ENCODE results near the gene NUSAP1.
A peak's percentile ranks its signal among the peaks of the same experiment; 100 is the strongest.
"Not testable (repeated sequence)": the region's sequence is repeated elsewhere in the genome, so short reads cannot be mapped to it uniquely, and the experiment has no call there.

The NUSAP1 gene, protein sequence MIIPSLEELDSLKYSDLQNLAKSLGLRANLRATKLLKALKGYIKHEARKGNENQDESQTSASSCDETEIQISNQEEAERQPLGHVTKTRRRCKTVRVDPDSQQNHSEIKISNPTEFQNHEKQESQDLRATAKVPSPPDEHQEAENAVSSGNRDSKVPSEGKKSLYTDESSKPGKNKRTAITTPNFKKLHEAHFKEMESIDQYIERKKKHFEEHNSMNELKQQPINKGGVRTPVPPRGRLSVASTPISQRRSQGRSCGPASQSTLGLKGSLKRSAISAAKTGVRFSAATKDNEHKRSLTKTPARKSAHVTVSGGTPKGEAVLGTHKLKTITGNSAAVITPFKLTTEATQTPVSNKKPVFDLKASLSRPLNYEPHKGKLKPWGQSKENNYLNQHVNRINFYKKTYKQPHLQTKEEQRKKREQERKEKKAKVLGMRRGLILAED

DNA sequence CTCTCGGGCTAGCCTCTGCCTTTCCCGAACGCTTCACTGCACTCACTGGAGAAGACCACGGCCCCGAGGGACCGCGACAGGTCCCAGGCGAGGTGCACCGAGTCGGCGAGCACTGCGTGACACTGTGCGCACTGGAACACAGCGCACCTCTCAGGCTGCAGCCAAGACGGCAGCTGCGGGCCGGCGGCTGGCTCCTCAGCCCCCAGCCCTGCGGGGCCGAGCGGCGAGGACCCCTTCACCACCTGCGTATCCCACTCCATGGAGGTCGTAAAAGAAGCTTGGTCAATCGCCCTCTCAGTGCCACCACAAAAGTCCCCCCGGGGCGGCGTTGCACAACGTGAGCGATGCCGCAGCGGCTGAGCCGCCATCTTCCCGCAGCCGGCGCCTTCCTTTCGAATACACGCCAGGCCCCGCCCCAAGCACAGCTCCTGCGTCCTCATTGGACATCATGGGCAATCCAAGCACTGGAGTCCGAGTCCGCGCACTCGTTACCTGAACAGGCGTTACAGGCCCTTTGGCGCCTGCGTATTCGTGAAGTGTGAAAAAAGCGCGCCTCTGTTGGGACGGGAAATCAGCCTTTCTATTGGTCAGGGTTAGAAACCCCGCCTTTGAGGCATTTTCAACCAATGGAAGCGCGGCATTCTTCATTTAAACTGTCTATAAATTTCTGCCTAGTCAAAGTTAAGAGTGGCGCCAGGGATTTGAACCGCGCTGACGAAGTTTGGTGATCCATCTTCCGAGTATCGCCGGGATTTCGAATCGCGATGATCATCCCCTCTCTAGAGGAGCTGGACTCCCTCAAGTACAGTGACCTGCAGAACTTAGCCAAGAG is at the start of gene NUSAP1, which contains the start of gene OIP5:
Gene NUSAP1, plus strand, starts transcription at position 688 of the 832 bp plus-strand sequence. Its CDS starts 77 bp downstream, at position 765.
Gene OIP5, minus strand, starts transcription at position 398 of the 832 bp plus-strand sequence. Its CDS starts 30 bp downstream, at position 368.
- Mint-ChIP-seq H3K9me3 (no peaks in the 10 kb centered on the region), H3K4me1 (ENCODE audit: low read depth) (peaks cover 35% of the 10 kb centered on the region), H3K27me3 (ENCODE audit: low read depth) (no peaks in the 10 kb centered on the region), H3K36me3 (ENCODE audit: low read depth) (peaks cover 18% of the 10 kb centered on the region), H3K27ac (peak within 1 kb of the TSS; percentile 99), H3K4me3 (peak within 1 kb of the TSS; percentile 98)

DNA sequence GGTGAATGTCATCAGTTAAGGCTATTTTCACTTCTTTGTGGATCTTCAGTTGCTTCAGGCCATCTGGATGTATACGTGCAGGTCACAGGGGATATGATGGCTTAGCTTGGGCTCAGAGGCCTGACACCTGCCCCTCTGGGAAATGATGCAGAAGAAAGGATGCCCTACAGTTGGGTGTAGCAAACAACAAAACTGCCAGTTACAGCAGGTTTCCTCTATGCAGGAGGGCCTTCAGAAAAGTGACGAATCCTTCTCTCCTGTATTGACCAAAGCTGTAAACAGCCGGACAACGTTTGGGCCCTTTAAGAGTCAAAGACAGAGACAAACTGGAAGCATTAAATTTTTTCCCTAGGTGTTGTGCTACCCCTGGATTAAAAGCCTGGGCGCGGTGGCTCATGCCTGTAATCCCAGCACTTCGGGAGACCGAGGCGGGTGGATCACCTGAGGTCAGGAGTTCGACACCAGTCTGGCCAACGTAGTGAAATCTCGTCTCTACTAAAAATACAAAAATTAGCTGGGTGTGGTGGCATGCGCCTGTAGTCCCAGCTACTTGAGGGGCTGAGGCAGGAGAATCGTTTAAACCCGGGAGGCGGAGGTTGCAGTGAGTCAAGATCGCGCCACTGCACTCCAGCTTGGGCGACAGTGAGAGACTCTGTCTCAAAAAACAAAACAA is 49.6 kb upstream of the NUSAP1 start:
- H3K4me1 Mint-ChIP-seq (ENCODE audit: low read depth): peaks cover 34% of the 10 kb centered on the region
- peak overlapping the region; percentile 94 for H3K27ac Mint-ChIP-seq
- peaks cover 48% of the 10 kb centered on the region for H3K36me3 Mint-ChIP-seq (ENCODE audit: low read depth)
- H3K27me3 Mint-ChIP-seq (ENCODE audit: low read depth); H3K9me3 Mint-ChIP-seq: not testable (repeated sequence)
- peak overlapping the region; percentile 99 for H3K4me3 Mint-ChIP-seq

DNA sequence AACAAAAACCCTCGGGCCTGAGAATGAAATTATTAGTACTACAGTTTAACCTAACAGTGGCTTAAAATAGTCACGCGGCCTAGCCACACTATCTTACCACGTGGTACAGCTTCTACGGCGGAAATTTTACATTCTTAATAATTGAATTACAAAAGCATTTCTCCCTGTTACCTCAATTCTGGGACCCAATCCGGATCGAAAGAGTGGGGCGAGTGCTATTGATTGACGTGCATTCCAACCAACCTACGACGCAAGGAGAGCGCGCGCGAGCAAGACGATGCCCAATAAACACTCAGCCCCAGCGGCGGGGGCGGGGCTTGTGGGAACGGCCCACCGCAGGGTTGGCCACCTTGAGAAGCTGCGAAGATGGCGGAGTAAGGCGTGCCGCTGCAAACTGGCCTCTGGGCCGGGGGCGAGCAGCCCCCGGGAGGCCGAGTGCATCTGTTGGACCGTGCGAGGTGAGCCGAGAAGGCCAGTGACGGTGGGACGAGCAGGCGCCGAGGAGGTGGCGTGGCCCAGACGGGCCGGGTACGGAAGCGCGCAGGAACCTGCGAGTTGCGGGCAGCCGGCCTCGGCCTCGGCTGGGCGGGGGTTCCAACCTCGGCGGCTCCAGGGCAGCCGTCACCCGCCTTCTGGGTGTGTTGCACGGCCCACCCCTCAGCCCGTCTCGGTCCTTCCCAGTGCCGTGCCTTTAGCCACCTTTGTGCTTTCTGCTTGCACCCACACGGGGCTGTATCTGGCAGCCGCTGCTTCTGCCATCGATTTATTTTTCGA is 48.8 kb upstream of the NUSAP1 start:
- Mint-ChIP-seq H3K9me3 (peaks cover 6% of the 10 kb centered on the region), H3K36me3 (ENCODE audit: low read depth) (peaks cover 53% of the 10 kb centered on the region), H3K27me3 (ENCODE audit: low read depth) (no peaks in the 10 kb centered on the region), H3K4me3 (peak overlapping the region; percentile 99), H3K4me1 (ENCODE audit: low read depth) (peaks cover 42% of the 10 kb centered on the region), H3K27ac (peak overlapping the region; percentile 94)

DNA sequence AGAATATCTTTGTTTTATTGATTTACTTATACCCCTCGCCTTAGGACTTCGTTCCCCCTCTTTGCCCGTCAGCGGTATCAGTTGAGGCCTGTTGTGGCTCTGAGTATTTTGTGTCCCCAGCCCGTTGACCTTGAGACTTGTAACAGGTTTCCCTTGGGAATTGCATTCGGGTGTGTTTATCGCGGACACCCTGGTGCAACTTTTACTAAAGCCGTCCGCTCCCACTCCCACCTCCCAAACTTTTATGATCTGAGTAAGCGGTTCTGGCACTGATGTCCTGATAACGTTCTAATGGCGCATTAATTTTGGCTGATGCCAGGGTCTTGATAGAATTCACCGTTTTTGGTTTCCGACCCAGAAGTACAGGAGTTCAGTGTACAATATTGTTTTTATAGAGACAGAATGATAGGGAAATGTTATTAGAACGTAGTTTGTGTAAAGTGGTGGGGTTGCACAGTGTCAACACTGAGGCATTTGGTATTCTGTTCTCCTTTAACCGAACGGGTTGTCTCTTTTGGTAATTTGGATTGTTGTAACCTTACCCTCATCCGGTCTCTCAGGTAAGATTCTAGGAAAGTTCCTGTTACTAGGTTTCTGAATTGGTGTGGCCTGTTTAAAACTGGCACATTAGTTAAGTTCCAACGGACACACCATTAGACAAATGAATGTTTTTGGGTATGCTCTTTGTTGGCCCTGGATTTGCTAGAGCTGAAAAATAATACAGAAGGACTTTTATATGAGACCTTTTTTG is 48.1 kb upstream of the NUSAP1 start:
- H3K9me3 Mint-ChIP-seq: peaks cover 6% of the 10 kb centered on the region
- H3K4me1 Mint-ChIP-seq (ENCODE audit: low read depth): peaks cover 44% of the 10 kb centered on the region
- peaks cover 48% of the 10 kb centered on the region for H3K36me3 Mint-ChIP-seq (ENCODE audit: low read depth)
- peak overlapping the region; percentile 92 for H3K27ac Mint-ChIP-seq
- peak overlapping the region; percentile 99 for H3K4me3 Mint-ChIP-seq
- H3K27me3 Mint-ChIP-seq (ENCODE audit: low read depth): no peaks in the 10 kb centered on the region

DNA sequence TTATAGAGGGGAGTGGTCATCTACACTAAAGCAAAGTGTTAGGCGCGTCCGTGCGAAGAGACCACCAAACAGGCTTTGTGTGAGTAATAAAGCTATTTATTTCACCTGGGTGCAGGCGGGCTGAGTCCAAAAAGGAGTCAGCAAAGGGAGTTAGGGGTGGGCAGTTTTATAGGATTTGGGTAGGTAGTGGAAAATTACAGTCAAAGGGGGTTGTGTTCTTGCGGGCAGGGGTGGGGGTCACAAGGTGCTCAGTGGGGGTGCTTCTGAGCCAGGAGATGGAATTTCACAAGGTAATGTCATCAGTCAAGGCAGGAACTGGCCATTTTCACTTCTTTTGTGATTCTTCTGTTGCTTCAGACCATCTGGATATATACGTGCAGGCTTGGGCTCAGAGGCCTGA is 47.4 kb upstream of the NUSAP1 start:
- H3K36me3 Mint-ChIP-seq (ENCODE audit: low read depth): peaks cover 43% of the 10 kb centered on the region
- peak overlapping the region; percentile 99 for H3K4me3 Mint-ChIP-seq
- H3K9me3 Mint-ChIP-seq: peaks cover 6% of the 10 kb centered on the region
- peaks cover 44% of the 10 kb centered on the region for H3K4me1 Mint-ChIP-seq (ENCODE audit: low read depth)
- H3K27ac Mint-ChIP-seq: peak overlapping the region; percentile 92
- no peaks in the 10 kb centered on the region for H3K27me3 Mint-ChIP-seq (ENCODE audit: low read depth)

DNA sequence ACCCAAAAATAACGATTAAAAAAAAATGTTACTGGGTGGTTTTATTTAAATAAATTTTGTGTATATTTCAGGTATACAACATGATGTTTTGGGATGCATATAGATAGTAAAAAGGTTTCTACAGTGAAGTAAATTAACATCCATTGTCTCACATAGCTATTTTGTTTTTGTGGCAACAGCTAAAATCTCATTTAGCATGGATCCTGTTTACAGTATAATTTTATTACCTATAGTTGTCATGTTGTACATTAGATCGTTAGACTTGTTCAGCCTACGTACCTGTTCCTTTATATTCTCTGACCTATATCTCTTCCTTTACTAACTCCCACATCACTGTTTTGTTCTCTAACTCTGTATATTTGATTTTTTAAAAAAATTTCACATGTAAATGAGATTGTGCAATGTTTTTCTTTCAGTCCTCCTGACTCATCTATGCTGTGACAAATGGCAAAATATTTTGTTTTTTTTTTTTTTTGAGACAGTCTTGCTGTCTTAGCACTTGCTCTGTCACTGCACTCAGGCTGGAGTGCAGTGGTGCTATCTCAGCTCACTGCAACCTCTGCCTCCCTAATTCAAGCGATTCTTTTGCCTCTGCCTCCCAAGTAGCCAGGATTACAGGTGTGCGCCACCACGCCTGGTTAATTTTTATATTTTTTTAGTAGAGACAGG is 45.9 kb upstream of the NUSAP1 start:
- peaks cover 47% of the 10 kb centered on the region for H3K4me1 Mint-ChIP-seq (ENCODE audit: low read depth)
- peak overlapping the region; percentile 71 for H3K4me3 Mint-ChIP-seq
- H3K36me3 Mint-ChIP-seq (ENCODE audit: low read depth): peaks cover 50% of the 10 kb centered on the region
- peak overlapping the region; percentile 49 for H3K27ac Mint-ChIP-seq
- H3K9me3 Mint-ChIP-seq: peaks cover 6% of the 10 kb centered on the region
- no peaks in the 10 kb centered on the region for H3K27me3 Mint-ChIP-seq (ENCODE audit: low read depth)

DNA sequence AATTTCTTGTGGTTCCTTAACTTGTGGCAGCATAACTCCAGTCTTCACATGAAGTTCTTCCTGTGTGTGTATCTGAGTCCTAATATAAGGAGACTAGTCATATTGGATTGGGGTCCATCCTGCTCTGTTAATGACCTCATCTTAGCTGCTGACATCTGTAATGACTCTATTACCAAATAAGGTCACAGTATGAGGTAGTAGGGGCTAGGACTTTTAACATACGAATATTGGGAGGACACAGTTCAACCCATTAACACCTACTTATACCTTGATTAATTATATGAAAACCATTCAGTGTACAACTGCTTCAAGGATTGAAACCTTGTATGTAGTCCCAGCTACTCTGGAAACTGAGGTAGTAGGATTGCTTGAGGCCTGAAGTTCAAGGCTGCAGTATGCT is 44.2 kb upstream of the NUSAP1 start:
- peaks cover 52% of the 10 kb centered on the region for H3K36me3 Mint-ChIP-seq (ENCODE audit: low read depth)
- H3K4me3 Mint-ChIP-seq: no peak overlapping the region
- H3K9me3 Mint-ChIP-seq: peaks cover 6% of the 10 kb centered on the region
- H3K27me3 Mint-ChIP-seq (ENCODE audit: low read depth): no peaks in the 10 kb centered on the region
- peaks cover 40% of the 10 kb centered on the region for H3K4me1 Mint-ChIP-seq (ENCODE audit: low read depth)
- no peak overlapping the region for H3K27ac Mint-ChIP-seq

DNA sequence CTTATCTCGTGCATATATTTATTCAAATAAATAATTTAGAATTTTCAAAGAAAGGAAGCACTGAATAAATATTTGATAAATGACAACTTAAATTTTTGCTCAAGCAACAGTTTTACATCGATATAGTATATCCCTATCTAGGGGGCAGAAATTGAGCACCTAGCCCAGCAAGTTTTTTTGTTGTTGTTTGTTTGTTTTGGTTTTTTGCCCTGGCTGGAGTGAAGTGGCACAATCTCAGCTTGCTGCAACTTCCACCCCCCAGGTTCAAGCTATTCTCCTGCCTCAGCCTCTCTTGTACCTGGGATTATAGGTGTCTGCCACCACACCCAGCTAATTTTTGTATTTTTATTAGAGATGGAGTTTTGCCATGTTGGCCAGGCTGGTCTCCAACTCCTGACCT is 42.7 kb upstream of the NUSAP1 start:
- Mint-ChIP-seq H3K27me3 (ENCODE audit: low read depth) (no peaks in the 10 kb centered on the region), H3K27ac (no peak overlapping the region), H3K9me3 (peaks cover 6% of the 10 kb centered on the region), H3K36me3 (ENCODE audit: low read depth) (peaks cover 50% of the 10 kb centered on the region), H3K4me1 (ENCODE audit: low read depth) (peaks cover 39% of the 10 kb centered on the region), H3K4me3 (no peak overlapping the region)

DNA sequence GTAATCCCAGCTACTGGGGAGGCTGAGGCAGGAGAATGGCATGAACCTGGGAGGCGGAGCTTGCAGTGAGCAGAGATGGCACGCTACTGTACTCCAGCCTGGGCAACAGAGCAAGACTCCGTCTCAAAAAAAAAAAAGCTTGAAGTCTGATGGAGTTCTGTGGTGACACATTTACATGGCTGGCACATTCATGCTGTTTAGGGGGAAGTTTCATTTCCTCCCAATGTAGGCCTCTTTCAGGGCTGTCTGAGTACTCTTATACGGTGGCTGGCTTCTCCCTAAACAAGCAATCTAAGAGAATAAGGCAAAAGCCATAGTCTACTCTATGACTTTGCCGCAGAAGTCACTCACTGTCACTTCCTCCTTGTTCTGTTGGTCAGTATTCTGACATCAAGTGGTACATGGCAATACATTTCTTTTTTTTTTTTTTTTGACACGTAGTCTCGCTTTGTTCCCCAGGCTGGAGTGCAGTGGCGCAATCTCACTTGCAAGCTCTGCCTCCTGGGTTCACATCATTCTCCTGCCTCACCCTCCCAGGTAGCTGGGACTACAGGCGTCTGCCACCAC is 41.5 kb upstream of the NUSAP1 start:
- no peak overlapping the region for H3K27ac Mint-ChIP-seq

DNA sequence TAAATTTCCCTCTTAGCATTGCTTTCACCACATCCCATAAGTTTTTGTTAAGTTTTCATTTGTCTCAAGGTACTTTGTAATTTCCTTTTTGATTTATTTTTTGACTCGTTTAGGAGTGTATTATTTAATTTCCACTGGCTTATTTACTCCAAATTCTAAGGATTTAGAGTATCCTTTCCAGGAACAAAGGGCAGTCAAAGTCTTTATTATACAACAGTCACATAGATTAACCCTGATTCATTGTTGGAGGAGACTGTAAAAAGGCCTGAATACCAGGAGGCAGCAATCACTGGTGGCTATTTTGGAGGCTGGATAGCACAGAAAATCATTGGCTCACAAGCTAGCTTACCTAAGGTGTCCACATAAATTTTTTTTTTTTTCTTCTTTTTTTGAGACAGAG is 40.2 kb upstream of the NUSAP1 start:
- Mint-ChIP-seq H3K9me3 (no peaks in the 10 kb centered on the region), H3K27me3 (ENCODE audit: low read depth) (no peaks in the 10 kb centered on the region), H3K4me1 (ENCODE audit: low read depth) (peaks cover 28% of the 10 kb centered on the region), H3K4me3 (no peak overlapping the region), H3K36me3 (ENCODE audit: low read depth) (peaks cover 32% of the 10 kb centered on the region), H3K27ac (no peak overlapping the region)

More for the DNA sequence above, 41.5 kb upstream of the NUSAP1 start:
- H3K4me3 Mint-ChIP-seq: no peak overlapping the region
- H3K27me3 Mint-ChIP-seq (ENCODE audit: low read depth): no peaks in the 10 kb centered on the region
- H3K9me3 Mint-ChIP-seq: no peaks in the 10 kb centered on the region
- peaks cover 35% of the 10 kb centered on the region for H3K4me1 Mint-ChIP-seq (ENCODE audit: low read depth)
- peaks cover 45% of the 10 kb centered on the region for H3K36me3 Mint-ChIP-seq (ENCODE audit: low read depth)

DNA sequence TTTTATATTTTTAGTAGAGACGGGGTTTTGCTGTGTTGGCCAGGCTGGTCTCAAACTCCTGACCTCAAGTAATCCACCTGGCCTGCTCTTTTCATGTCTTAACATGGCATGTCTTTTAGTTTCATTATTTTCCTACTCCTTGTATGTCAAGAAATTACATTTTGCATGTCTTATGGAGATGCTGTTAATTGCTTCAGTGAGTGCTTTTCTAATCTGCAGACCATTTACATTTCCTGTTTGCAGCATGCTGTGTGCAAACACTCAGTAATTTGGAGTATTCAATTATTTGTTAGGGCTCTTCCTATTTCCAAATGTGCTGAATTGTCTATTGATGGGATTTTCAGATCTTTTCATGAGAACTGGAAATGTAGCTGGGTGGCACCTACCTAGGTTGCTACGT is 31.5 kb upstream of the NUSAP1 start:
- Mint-ChIP-seq H3K36me3 (ENCODE audit: low read depth) (peaks cover 23% of the 10 kb centered on the region), H3K4me1 (ENCODE audit: low read depth) (peaks cover 21% of the 10 kb centered on the region), H3K27ac (peak overlapping the region; percentile 21)
- H3K27me3 Mint-ChIP-seq (ENCODE audit: low read depth); H3K9me3 Mint-ChIP-seq; H3K4me3 Mint-ChIP-seq: not testable (repeated sequence)

DNA sequence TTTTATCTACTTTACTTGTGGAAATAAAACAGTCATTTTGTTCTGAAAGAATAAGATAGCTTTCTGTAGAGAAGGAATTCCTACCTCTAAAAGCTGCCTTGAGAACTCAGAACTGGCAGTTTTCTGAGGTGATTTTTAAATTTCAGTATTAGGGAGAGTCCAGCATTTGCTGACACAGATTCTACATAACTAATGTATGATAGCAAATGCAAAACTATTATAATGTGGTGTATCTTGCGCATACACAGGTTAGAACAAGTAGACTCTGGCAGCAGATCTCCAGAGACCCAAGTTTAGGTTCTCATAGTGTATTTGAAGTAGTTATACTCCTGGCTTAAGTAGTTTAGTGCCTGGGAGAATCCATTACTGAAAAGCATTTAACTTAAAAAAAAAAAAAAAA is 31.1 kb upstream of the NUSAP1 start:
- no peak overlapping the region for H3K4me3 Mint-ChIP-seq
- H3K27me3 Mint-ChIP-seq (ENCODE audit: low read depth): no peaks in the 10 kb centered on the region
- peak overlapping the region; percentile 21 for H3K27ac Mint-ChIP-seq
- H3K9me3 Mint-ChIP-seq: no peaks in the 10 kb centered on the region
- H3K36me3 Mint-ChIP-seq (ENCODE audit: low read depth): peaks cover 22% of the 10 kb centered on the region
- H3K4me1 Mint-ChIP-seq (ENCODE audit: low read depth): peaks cover 23% of the 10 kb centered on the region

Data from T-helper 1 cell treated with Interleukin-12 subunit alpha and Interleukin-12 subunit beta and Interleukin-4 antibody, amounts not matched to agents 30 μg/mL and 1 μg/mL, for 36 hours (primary cell).